ENCODE results near the gene GNG5. TPM values are rescaled to one million over a fixed set of nuclear protein-coding genes. Genes with fewer than 3 reads are reported as not detected.

Gene GNG5
- total RNA-seq, 1 experiment from 2014 or later = 193 TPM

- TF ChIP-seq CTCF (IDR thresholded peaks at IDR 0.05 in 2 of 3, conservative IDR thresholded peaks at IDR 0.05 in 1 of 3; ENCODE audit: borderline replicate concordance in 1 of 3, insufficient read depth in 1 of 3, low read depth in 2 of 3, low read length in 2 of 3) (no peak), ELF1 (IDR thresholded peaks at IDR 0.05; ENCODE audit: borderline replicate concordance, low read depth) (no peak), RAD21 (IDR thresholded peaks at IDR 0.05; ENCODE audit: low read depth) (no peak), CEBPB (IDR thresholded peaks at IDR 0.05; ENCODE audit: low read depth) (no peak), YY1 (IDR thresholded peaks at IDR 0.05; ENCODE audit: extremely low read depth, insufficient replicate concordance, low read depth, low read length) (no peak), EZH2phosphoT487 (IDR thresholded peaks at IDR 0.05; ENCODE audit: borderline replicate concordance) (no peak), MAX (IDR thresholded peaks at IDR 0.05) (no peak), SP1 (IDR thresholded peaks at IDR 0.05; ENCODE audit: low read depth) (no peak), JUND (IDR thresholded peaks at IDR 0.05) (no peak), POLR2AphosphoS5 (IDR thresholded peaks at IDR 0.05; ENCODE audit: low read depth, low read length) (no peak)
Measured at GRCh38 chr1:84538599-84538998, 32.2 kb upstream of the GNG5 start (continued).

- H3K27me3 ChIP-seq (ENCODE audit: insufficient read depth, low read length) = no peaks in the 10 kb centered on the region
- no peaks in the 10 kb centered on the region for H3K79me2 ChIP-seq (ENCODE audit: insufficient read depth, low read length)
- ChIA-PET POLR2A (no interaction called here), RAD21 (ENCODE audit: low non-redundant PET in 1 of 2, low total read pairs in 2 of 2, uncharacterized antibody in 2 of 2, unreplicated experiment in 2 of 2) (no interaction called here), CTCF (no interaction called here)
- intact Hi-C loops (cut with micrococcal nuclease) = no loop called here
- no peaks in the 10 kb centered on the region for H3K9me2 ChIP-seq (ENCODE audit: insufficient read depth)
- no peaks in the 10 kb centered on the region for H3K36me3 ChIP-seq (ENCODE audit: control insufficient read depth in 1 of 2, insufficient read depth in 2 of 2, low read length in 2 of 2)
- DNase-seq (ENCODE audit: low read depth, low spot score) = no peak
- no peak for TF ChIP-seq EZH2phosphoT487 (IDR thresholded peaks at IDR 0.05; ENCODE audit: borderline replicate concordance)
- TF ChIP-seq EGR1 (IDR thresholded peaks at IDR 0.05; ENCODE audit: low read depth) = no peak
- no peak for TF ChIP-seq CEBPB (IDR thresholded peaks at IDR 0.05; ENCODE audit: low read depth)
- TF ChIP-seq SIN3A (IDR thresholded peaks at IDR 0.05; ENCODE audit: low read depth) = no peak
- no peak for TF ChIP-seq CTCF (IDR thresholded peaks at IDR 0.05 in 2 of 3, conservative IDR thresholded peaks at IDR 0.05 in 1 of 3; ENCODE audit: borderline replicate concordance in 1 of 3, insufficient read depth in 1 of 3, low read depth in 2 of 3, low read length in 2 of 3)
- no peak for TF ChIP-seq ZBTB33 (IDR thresholded peaks at IDR 0.05; ENCODE audit: extremely low read depth, insufficient replicate concordance, low read length)
- TF ChIP-seq CBX3 (IDR thresholded peaks at IDR 0.05; ENCODE audit: low read depth) = no peak
- TF ChIP-seq ELF1 (IDR thresholded peaks at IDR 0.05; ENCODE audit: borderline replicate concordance, low read depth) = no peak
- no peak for TF ChIP-seq POLR2AphosphoS5 (IDR thresholded peaks at IDR 0.05; ENCODE audit: low read depth, low read length)
- no peak for TF ChIP-seq MAX (IDR thresholded peaks at IDR 0.05)
- no peak for TF ChIP-seq TCF7L2 (IDR thresholded peaks at IDR 0.05; ENCODE audit: borderline replicate concordance, extremely low read depth, insufficient read depth, insufficient read length)
- no peak for TF ChIP-seq SP1 (IDR thresholded peaks at IDR 0.05; ENCODE audit: low read depth)
- no peak for TF ChIP-seq YY1 (IDR thresholded peaks at IDR 0.05; ENCODE audit: extremely low read depth, insufficient replicate concordance, low read depth, low read length)
- no peak for TF ChIP-seq JUND (IDR thresholded peaks at IDR 0.05)
- no peak overlapping the region for H3K4me2 ChIP-seq (ENCODE audit: low read length)
- no peak overlapping the region for H3K9ac ChIP-seq (ENCODE audit: low read length)
- H3K4me1 ChIP-seq (ENCODE audit: control insufficient read depth in 1 of 2, insufficient read depth in 2 of 2, low read length in 2 of 2) = no peaks in the 10 kb centered on the region
- no peak for ATAC-seq
- H3K27ac ChIP-seq (ENCODE audit: low read depth, low read length) = no peak overlapping the region
- no peaks in the 10 kb centered on the region for H4K20me1 ChIP-seq (ENCODE audit: insufficient read depth)
- no TSS peak for BruUV-seq (replicated peaks)
- H3K9me3 ChIP-seq (ENCODE audit: control insufficient read depth in 1 of 2, insufficient read depth in 1 of 2, low read depth in 1 of 2, low read length in 2 of 2) = no peaks in the 10 kb centered on the region
- H2AFZ ChIP-seq (ENCODE audit: low read depth, low read length, poor library complexity, severe bottlenecking) = no peak overlapping the region
- no peak overlapping the region for H3K4me3 ChIP-seq (replicated peaks in 1 of 2; ENCODE audit: low read depth in 1 of 2, low read length in 2 of 2)
Measured at GRCh38 chr1:84525779-84526178, 19.4 kb upstream of the GNG5 start.
